Lung microvascular endothelial cell (primary cell): ENCODE measurements around the gene TMEM191C. TPM values are rescaled to one million over a fixed set of nuclear protein-coding genes. Genes with fewer than 3 reads are reported as not detected.
"Not testable (repeated sequence)": the region's sequence is repeated elsewhere in the genome, so short reads cannot be mapped to it uniquely, and the experiment has no call there.

Experiments
- DNase-seq, 2 donors: peaks; one replicate each; pipeline versions ENCODE4 v3.0.0 to v3.0.0-alpha.2; 2010; ENCODE audit warnings: low read depth in 2 of 2
- total RNA-seq: library from RNA; depleted of rRNA; stranded (reverse); fragments of >200 nt; gene quantifications from 2 replicates; pipeline ENCODE4 v1.2.1, GENCODE V29; 2014

TMEM191C gene
- total RNA-seq, 1 donor from 2014 or later, result 0.20 TPM

GRCh38 chr22:21472984-21473383 is 5.8 kb downstream of the TMEM191C start:
- DNase-seq, result not testable (repeated sequence)

GRCh38 chr22:21473664-21474063 is 6.5 kb downstream of the TMEM191C start:
- DNase-seq, result not testable (repeated sequence)

- DNase-seq, result not testable (repeated sequence)
These were observed 16.9 kb downstream of the TMEM191C start for GRCh38 chr22:21484039-21484438.

DNA sequence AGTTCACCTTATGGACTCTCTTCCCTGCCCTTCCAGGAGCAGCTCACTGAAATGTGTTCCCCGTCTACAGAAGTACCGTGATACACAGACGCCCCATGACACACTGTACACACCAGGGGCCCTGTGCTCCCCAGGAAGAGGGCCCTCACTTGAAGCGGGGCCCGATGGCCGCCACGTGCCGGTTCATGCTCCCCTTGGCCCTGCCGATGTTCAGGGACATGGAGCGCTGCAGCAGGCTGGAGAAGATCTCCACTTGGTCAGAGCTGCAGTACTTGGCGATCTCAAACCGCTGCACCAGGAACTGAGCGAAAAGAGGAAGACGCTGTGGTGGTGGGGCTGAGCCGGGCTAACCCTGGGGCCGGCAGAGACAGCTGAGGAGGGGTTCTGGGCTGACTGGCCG is 20.5 kb downstream of the TMEM191C start:
- DNase-seq, result not testable (repeated sequence)

- DNase-seq, result not testable (repeated sequence)
These were observed 22.0 kb downstream of the TMEM191C start for GRCh38 chr22:21489149-21489680.

DNA sequence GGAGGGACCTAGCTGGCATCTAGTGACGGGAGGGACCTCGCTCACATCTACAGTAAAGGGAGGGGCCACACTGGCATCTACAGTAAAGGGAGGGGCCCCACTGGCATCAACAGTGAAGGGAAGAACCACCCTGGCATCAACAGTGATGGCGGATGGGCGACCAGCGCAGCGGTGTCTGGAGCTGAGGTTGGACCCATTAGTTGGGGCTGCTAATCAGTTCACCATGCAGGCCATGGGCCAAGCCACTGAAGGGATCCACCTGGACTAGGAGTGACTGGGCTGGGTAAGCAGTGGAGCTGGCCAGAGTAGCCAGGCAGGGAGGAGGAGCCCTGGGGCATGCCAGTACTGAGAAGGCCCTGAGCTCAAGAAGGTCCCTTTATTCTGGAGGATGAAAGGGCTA is 23.4 kb downstream of the TMEM191C start:
- DNase-seq, result not testable (repeated sequence)

GRCh38 chr22:21492271-21492670 is 25.1 kb downstream of the TMEM191C start:
- DNase-seq, result not testable (repeated sequence)

- DNase-seq, result not testable (repeated sequence)
These were observed 26.9 kb downstream of the TMEM191C start for GRCh38 chr22:21493789-21494782.

- DNase-seq, result not testable (repeated sequence)
These were observed 30.8 kb downstream of the TMEM191C start for GRCh38 chr22:21497984-21498383.

DNA sequence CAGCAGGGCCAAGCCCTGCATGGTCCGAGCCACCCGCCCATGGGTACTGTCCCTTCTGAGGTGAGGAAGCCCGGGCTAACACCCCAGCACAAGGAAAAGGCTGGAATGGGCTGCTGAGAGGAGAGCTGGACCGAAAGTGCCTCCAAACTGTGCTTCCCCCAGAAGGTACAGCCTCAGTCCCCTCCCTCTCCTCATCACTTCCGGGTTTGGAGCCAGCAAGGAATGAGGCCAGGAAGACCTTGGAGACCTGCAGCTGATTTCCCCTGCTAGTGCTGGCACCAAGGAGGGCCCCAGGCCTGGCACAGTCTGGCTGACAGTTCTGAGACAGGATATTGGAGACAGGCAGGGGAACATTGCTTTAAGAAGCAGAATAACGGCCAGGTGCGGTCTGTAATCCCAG is 31.3 kb downstream of the TMEM191C start:
- not testable (repeated sequence) for DNase-seq

DNA sequence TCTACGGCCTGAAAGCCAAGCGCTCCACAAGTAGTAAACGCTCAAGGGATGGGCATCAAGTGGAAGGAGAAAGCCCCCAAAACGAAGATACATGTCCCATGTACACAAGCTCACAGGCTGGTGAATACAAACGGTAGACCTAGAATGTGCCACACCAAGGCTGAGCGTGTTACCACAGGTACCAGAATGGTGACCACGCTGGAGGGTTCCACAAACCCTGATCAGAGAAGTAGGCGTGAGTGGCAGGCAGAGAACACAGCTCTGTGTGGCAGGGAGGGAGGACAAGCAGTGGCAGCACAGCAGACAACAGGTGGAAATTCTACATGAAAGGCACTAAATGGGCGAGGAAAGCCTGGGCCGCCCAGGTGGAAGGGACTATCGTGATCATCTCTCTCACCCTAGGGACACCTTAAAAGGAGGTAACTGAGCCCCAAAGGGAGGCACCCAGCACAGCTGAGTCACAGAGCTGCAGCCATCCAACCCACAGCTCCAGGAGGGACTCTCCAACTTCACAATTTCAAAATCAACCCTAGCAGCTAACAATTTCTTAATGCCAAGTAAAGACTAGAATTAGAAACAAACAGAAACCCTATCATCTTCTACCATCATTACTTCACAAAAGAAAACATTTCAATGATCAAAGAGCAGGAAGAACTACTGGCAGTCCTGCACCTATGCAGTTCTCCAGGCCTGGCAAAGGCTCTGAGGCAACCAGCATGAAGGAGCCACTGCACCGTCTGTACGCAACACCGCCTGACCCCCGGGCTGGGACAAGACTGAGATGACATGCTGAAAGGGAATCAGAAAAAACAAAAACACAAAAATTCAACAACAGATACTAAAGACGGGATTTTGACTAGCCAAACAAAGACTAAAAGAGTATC is 32.7 kb downstream of the TMEM191C start:
- DNase-seq, result not testable (repeated sequence)

GRCh38 chr22:21510397-21510796 is 43.2 kb downstream of the TMEM191C start:
- not testable (repeated sequence) for DNase-seq

GRCh38 chr22:21512022-21512421 is 44.8 kb downstream of the TMEM191C start:
- DNase-seq, result not testable (repeated sequence)

- DNase-seq, result not testable (repeated sequence)
These were observed 46.9 kb downstream of the TMEM191C start for GRCh38 chr22:21514117-21514516.

- not testable (repeated sequence) for DNase-seq
These were observed 48.0 kb downstream of the TMEM191C start for GRCh38 chr22:21515234-21515633.

DNA sequence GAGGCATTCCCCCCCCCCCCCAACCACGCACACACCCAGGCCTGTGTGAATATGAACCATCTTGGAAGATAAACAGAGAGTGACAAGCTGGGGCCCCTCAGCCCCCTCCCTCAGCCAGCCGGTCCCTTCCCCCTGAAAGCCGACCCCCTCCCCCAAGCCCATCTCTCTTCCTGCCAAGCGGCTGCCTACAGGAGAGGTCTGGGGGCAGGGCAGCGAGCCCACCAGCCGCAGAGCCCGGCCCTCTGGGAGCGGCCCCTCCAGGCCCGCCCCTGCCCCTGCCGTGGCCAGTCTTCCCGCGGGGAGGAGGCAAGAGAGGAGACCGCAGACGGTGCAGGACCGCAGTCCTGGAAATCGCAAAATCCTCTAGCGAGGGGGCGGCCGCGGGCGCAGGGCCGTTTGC is 49.3 kb downstream of the TMEM191C start:
- not testable (repeated sequence) for DNase-seq

- DNase-seq, result not testable (repeated sequence)
These were observed 50.0 kb downstream of the TMEM191C start for GRCh38 chr22:21516970-21517764.
